ENCODE measurements around the gene VAPA.

Gene VAPA

DNA sequence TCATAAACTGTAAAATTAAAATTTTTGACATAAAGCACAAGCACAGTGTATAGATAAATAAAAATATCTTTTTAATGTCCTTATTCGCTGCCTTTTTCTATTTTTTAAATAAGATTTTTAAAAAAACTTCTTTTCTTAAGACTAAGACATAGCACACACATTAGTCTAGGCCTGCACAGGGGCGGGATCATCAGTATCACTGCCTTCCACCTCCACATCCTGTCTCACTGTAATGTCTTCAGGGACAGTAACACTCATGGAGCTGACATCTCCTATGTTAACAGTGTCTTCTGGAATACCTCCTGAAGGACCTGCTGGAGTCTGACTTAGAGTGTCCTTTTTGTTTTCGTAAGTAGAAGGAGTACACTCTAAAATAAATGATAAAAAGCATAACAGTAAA is 33.0 kb downstream of the VAPA start:
- TF ChIP-seq, protein P1, sequence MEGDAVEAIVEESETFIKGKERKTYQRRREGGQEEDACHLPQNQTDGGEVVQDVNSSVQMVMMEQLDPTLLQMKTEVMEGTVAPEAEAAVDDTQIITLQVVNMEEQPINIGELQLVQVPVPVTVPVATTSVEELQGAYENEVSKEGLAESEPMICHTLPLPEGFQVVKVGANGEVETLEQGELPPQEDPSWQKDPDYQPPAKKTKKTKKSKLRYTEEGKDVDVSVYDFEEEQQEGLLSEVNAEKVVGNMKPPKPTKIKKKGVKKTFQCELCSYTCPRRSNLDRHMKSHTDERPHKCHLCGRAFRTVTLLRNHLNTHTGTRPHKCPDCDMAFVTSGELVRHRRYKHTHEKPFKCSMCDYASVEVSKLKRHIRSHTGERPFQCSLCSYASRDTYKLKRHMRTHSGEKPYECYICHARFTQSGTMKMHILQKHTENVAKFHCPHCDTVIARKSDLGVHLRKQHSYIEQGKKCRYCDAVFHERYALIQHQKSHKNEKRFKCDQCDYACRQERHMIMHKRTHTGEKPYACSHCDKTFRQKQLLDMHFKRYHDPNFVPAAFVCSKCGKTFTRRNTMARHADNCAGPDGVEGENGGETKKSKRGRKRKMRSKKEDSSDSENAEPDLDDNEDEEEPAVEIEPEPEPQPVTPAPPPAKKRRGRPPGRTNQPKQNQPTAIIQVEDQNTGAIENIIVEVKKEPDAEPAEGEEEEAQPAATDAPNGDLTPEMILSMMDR (IDR thresholded peaks at IDR 0.05; ENCODE audit: low read depth, low read length, missing control alignments): no peak
- DNase-seq (ENCODE audit: extremely low read depth, low read depth): no peak

DNA sequence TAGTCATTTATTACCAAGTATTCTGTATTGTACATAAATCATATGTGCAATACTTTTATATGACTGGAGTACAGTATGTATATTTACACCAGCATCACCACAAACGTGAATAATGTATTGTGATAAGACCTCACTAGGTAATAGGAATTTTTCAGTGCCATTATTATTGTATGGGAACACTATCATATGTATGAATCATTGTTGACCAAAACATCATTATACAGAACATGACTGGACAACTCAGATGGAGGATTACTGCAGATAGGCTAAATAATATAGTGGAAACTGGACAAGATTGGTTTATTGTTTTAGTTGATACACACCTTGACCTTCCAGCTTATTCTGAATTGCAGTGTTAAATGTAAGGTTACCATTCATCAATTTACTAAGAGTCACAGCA is 33.4 kb downstream of the VAPA start:
- DNase-seq (ENCODE audit: extremely low read depth, low read depth): no peak
- no peak overlapping the region for H3K4me3 ChIP-seq (replicated peaks; ENCODE audit: low read depth, low read length)

More for the DNA sequence above, 33.0 kb downstream of the VAPA start:
- no peak overlapping the region for H3K4me3 ChIP-seq (replicated peaks; ENCODE audit: low read depth, low read length)

DNA sequence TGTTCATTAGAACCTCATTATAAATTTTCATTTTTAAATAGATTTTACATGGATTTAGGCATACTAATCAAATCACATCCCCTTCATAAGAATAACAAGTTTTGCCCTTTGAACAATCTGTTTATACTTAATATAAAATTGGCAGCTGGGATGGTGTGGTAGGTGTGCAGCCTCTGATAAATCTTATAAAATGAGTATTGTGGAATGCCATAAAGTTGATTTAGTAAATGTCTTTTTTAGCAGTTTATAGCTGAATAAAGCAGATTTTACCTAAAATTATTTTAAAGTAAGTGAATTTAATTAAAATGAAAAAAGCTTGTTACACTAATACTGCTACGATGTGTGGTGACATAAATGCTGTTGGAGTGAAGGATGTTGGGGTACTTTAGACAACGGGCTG is 35.5 kb downstream of the VAPA start:
- no peak for DNase-seq (ENCODE audit: extremely low read depth, low read depth)
- TF ChIP-seq, protein P1 (IDR thresholded peaks at IDR 0.05; ENCODE audit: low read depth, low read length, missing control alignments): no peak
- H3K4me3 ChIP-seq (replicated peaks; ENCODE audit: low read depth, low read length): no peak overlapping the region

More for the DNA sequence above, 33.4 kb downstream of the VAPA start:
- TF ChIP-seq, protein P1 (IDR thresholded peaks at IDR 0.05; ENCODE audit: low read depth, low read length, missing control alignments): no peak

DNA sequence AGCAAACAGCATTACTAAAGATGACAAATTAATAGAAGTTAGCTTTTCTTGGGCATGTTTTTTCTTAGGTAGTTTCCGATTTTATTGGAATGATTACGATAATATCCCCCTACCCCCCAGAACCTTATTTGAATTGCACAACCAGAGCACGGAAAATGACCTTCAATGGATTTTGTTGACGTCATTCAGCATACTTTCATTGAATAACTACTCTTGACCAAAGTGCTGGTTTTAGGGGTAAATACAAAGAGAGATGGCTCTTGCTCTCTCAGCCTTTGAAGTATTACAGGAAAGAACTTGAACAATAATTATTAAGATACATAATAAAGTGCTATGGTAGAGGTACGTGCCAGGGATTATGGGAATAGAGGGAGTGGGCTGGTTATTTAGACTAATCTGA is 36.0 kb downstream of the VAPA start:
- TF ChIP-seq, protein P1 (IDR thresholded peaks at IDR 0.05; ENCODE audit: low read depth, low read length, missing control alignments): no peak
- H3K4me3 ChIP-seq (replicated peaks; ENCODE audit: low read depth, low read length): no peak overlapping the region
- DNase-seq (ENCODE audit: extremely low read depth, low read depth): no peak

DNA sequence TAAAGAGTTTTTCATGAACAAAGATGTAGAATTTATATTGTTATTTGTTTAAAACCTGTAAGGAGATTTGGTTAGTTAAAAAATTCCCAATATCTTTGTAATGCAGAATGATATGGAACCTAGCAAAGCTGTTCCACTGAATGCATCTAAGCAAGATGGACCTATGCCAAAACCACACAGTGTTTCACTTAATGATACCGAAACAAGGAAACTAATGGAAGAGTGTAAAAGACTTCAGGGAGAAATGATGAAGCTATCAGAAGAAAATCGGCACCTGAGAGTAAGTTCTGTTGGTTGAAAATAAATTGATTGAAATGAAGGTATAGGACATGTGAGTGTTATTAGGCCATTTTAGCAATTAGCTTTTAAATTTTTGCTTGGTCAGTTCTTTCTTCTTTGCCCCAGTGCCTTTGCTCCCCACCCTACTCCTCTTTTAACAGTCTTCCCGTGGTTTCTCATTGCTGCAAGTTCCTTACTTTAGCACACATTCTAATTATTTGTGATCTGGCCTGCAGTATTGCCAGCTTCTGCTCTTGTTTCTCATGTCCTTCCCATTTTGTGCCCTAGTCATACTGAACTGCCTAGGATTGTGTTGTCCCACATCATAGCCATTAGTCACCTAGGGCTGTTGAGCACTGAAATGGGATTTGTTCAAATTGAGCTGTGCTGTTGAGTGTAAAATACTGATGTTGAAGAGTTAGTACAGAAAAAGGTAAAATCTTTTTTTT is 36.6 kb downstream of the VAPA start:
- H3K4me3 ChIP-seq (replicated peaks; ENCODE audit: low read depth, low read length): no peak overlapping the region
- TF ChIP-seq, protein P1 (IDR thresholded peaks at IDR 0.05; ENCODE audit: low read depth, low read length, missing control alignments): no peak
- no peak for DNase-seq (ENCODE audit: extremely low read depth, low read depth)

DNA sequence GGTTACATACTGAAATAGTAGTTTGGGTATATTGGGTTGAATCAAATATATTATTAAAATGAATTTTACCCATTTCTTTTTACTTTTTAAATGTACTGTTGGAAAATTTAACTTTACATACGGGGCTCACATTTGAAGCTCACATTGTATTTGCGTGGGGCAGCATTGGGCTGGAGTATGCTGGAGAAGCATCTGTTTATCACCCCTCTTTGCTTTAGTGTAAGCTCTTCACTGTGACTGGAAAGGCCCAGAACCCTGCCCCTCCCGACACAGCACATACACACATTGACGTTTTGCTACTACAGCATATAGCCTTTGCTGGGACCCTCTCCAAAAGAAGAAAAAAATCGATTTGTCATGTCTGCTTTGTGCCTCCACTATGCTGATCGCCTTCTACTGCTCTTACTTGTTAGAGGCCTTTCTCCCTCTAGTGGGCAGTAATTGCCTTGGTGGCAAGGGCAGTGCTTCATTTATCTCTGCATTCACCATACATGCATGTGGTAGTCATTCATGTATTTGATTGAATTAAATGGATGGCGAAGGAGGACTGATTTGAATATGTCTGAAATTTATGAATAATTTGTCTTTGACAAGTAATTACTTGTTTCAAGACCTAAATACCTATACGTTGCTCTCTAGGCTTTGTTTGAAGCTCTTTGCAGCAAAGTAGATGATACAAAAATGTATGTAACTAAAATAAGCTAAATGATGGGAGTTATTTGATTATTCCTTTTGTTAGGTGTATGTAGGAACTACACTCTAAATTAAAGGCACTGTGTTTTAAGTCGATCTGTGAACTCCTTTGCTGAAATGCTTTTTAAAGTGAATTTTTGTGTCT is 37.4 kb downstream of the VAPA start:
- TF ChIP-seq, protein P1 (IDR thresholded peaks at IDR 0.05; ENCODE audit: low read depth, low read length, missing control alignments): peak; percentile 70
- peak; percentile 38 for DNase-seq (ENCODE audit: extremely low read depth, low read depth)
- no peak overlapping the region for H3K4me3 ChIP-seq (replicated peaks; ENCODE audit: low read depth, low read length)
